Loucy (cell line): Measurements from ENCODE around the gene CCL7.

Experiments used
- EZH2phosphoT487 ChIP-seq: fragments of 200-600 bp; IDR thresholded peaks from 2 replicates; pipeline ENCODE4 v1.6.1; 2018; ENCODE audit warnings: antibody characterized with exemption, mild to moderate bottlenecking, moderate library complexity, borderline replicate concordance
- TF ChIP-seq, protein P1 (sequence below): fragments of 200-600 bp; sonication (generic); conservative IDR thresholded peaks from 2 replicates; pipeline ENCODE4 v1.5.1; 2014; ENCODE audit warnings: mild to moderate bottlenecking, antibody characterized with exemption, low read length

DNA sequence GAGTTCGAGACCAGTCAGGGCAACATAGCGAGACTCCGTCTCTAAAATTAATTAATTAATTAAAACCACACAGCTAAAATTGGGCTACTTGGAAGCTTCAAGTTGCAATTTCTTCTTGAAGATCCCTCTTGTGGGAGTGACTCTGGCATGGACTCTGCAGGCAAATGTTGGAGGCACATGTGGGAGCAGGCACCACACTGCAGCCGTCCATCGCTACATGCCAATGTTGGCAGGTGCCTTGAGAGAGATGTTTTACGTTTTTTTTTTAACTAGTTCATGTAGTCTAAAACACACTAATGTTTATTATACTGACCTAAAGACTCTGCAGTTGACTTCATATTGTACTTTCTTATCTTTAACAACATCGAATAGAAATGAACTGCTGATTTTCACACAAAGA lies 41.3 kb downstream of the CCL7 start:
- TF ChIP-seq, protein P1, sequence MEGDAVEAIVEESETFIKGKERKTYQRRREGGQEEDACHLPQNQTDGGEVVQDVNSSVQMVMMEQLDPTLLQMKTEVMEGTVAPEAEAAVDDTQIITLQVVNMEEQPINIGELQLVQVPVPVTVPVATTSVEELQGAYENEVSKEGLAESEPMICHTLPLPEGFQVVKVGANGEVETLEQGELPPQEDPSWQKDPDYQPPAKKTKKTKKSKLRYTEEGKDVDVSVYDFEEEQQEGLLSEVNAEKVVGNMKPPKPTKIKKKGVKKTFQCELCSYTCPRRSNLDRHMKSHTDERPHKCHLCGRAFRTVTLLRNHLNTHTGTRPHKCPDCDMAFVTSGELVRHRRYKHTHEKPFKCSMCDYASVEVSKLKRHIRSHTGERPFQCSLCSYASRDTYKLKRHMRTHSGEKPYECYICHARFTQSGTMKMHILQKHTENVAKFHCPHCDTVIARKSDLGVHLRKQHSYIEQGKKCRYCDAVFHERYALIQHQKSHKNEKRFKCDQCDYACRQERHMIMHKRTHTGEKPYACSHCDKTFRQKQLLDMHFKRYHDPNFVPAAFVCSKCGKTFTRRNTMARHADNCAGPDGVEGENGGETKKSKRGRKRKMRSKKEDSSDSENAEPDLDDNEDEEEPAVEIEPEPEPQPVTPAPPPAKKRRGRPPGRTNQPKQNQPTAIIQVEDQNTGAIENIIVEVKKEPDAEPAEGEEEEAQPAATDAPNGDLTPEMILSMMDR: no peak
- TF ChIP-seq EZH2phosphoT487: no peak
